ACC112 (cell line): Measurements from ENCODE around the gene TULP4.

Source experiments
- H2AFZ ChIP-seq: fragments of 200-600 bp; sonication (generic); one replicate; pipeline ENCODE4 v1.6.0; 2017; ENCODE audit warnings: antibody characterized with exemption, low read length; ENCODE audit not compliant: unreplicated experiment
- H3K27ac ChIP-seq: fragments of 200-600 bp; sonication (generic); 2 replicates; pipeline ENCODE4 v1.5.1; 2014; ENCODE audit warnings: low read depth, mild to moderate bottlenecking, antibody characterized with exemption, low read length, moderate library complexity
- H3K27me3 ChIP-seq: fragments of 200-600 bp; sonication (generic); 2 replicates; pipeline ENCODE4 v1.6.1; 2014; ENCODE audit warnings: mild to moderate bottlenecking, antibody characterized with exemption, low read length, moderate library complexity, mixed read lengths; ENCODE audit not compliant: insufficient read depth
- H3K36me3 ChIP-seq: fragments of 200-600 bp; sonication (generic); 2 replicates; pipeline ENCODE4 v1.6.1; 2016; ENCODE audit warnings: mild to moderate bottlenecking, antibody characterized with exemption, low read length, moderate library complexity, mixed read lengths; ENCODE audit not compliant: insufficient read depth
- H3K4me1 ChIP-seq: fragments of 200-600 bp; sonication (generic); one replicate; pipeline ENCODE4 v1.6.1; 2016; ENCODE audit warnings: low read length, mixed read lengths; ENCODE audit not compliant: insufficient read depth, unreplicated experiment, control insufficient read depth
- H3K4me3 ChIP-seq: fragments of 200-600 bp; sonication (generic); 2 replicates; pipeline ENCODE4 v1.5.1; 2014; ENCODE audit warnings: mild to moderate bottlenecking, low read depth, low read length
- H3K79me2 ChIP-seq: fragments of 200-600 bp; sonication (generic); one replicate; pipeline ENCODE4 v1.6.0; 2016; ENCODE audit warnings: low read length; ENCODE audit not compliant: control insufficient read depth, unreplicated experiment, insufficient read depth

Gene TULP4

DNA sequence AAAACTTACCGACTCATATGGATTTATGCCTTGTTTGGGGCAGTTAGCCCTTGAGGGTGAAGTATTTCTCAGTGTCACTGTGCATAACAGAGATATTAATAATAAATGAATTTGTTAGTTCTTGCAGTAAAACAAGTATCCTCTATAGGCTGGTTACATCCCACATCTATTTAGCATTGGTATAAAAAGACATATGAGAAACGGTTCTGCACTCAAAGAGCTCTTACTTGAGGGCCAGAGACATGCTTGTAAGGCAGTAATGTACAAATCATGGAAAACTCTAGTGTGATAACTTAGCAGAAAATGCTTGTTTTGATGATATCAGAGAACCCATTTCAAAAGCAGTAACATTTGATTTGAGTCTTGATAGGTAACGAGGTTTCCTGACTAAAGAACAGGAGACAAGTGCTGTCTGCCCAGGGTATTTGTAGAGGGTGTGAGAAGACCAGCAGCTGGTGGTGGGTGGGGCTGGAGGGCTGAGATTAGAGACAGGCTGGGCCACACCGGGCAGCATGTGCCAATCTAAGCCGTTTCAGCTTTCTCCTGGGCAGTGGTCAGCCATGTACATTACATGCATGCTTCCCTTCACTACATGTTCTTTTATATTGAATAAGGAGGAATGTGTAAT lies 46.3 kb downstream of the TULP4 start:
- Histone ChIP-seq H3K4me1 (peaks cover 2% of the 10 kb centered on the region), H3K27me3 (no peaks in the 10 kb centered on the region), H3K79me2 (peaks cover 16% of the 10 kb centered on the region), H3K36me3 (no peaks in the 10 kb centered on the region), H3K27ac (no peak overlapping the region), H2AFZ (no peak overlapping the region), H3K4me3 (no peak overlapping the region)

DNA sequence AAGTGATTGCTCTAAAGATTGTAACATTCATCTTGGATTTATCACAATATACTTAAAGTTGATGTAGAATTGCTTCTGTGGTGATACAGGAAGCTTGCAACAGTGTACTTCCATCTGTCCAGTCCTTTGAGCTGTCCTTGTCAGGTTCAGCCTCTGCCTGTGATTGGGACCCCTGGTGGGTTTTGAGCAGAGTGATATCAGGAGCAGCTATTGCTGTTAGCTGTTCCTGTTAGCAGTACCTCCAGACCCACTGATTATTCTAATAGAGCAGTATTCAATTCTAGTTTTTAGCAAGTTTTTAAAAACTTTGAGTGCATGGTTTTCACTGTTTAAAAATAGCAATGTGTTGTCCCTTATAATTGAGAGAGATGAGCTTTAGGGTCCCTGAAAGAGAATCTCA lies 48.8 kb downstream of the TULP4 start:
- Histone ChIP-seq H3K27ac (no peak overlapping the region), H3K4me1 (peaks cover 2% of the 10 kb centered on the region), H2AFZ (no peak overlapping the region), H3K27me3 (no peaks in the 10 kb centered on the region), H3K79me2 (peaks cover 16% of the 10 kb centered on the region), H3K4me3 (no peak overlapping the region), H3K36me3 (no peaks in the 10 kb centered on the region)

DNA sequence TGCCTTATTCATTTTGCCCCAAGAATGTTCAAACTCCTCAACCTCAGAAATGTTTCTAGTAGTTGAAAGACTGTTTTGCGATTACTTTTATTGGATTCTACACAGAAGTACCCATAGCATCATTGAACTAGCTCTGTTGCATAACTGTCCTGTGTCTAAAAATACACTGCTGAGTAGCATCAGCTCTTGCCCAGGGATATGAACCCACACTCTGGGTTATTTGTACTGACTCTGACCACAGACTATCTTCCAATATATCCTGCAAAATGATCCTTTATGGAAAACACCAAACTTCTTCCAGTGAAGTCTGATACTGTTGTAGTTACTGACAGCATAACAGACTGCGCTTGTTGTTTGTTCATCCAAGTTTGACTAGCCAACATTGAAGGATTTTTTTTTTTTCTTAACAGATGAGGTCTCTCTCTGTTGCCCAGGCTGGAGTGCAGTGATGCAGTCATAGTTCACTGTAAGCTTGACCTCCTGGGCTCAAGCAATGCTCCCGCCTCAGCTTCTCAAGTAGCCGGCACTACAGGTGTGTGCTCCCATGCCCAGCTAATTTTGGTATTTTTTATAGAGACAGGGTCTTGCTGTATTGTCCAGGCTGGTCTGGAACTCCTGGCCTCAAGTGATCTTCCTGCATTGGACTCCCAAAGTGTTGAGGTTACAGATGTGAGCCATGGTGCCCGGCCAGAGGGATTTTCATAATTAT lies 49.9 kb downstream of the TULP4 start:
- peaks cover 12% of the 10 kb centered on the region for H3K79me2 ChIP-seq
- no peaks in the 10 kb centered on the region for H3K27me3 ChIP-seq
- H3K4me3 ChIP-seq = no peak overlapping the region
- no peaks in the 10 kb centered on the region for H3K36me3 ChIP-seq
- no peak overlapping the region for H3K27ac ChIP-seq
- H3K4me1 ChIP-seq = peaks cover 2% of the 10 kb centered on the region
- no peak overlapping the region for H2AFZ ChIP-seq

GRCh38 chr6:158366363-158366762 lies 54.1 kb downstream of the TULP4 start:
- Histone ChIP-seq H3K27me3 (no peaks in the 10 kb centered on the region), H3K79me2 (no peaks in the 10 kb centered on the region), H3K36me3 (no peaks in the 10 kb centered on the region), H3K4me1 (peaks cover 2% of the 10 kb centered on the region), H2AFZ (no peak overlapping the region), H3K27ac (no peak overlapping the region), H3K4me3 (no peak overlapping the region)

DNA sequence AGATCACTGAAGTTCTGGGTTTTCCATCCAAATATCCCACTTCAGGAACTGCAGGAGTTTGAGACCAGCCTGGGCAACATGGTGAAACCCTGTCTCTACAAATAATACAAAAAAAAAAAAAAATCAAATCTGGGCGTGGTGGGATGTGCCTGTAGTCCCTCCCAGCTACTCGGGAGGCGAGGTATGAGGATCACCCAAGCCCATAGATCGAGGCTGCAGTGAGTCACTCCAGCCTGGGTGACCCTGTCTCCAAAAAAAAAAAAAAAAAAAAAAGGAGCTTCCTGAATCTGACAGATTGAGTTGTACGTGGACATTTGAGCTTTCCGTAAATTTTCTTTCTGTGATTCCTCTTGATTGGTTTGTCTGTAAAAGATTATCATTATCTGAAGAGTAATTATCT lies 55.6 kb downstream of the TULP4 start:
- Histone ChIP-seq H3K79me2 (no peaks in the 10 kb centered on the region), H2AFZ (no peak overlapping the region), H3K27me3 (no peaks in the 10 kb centered on the region), H3K4me3 (no peak overlapping the region), H3K27ac (no peak overlapping the region), H3K4me1 (no peaks in the 10 kb centered on the region), H3K36me3 (no peaks in the 10 kb centered on the region)

DNA sequence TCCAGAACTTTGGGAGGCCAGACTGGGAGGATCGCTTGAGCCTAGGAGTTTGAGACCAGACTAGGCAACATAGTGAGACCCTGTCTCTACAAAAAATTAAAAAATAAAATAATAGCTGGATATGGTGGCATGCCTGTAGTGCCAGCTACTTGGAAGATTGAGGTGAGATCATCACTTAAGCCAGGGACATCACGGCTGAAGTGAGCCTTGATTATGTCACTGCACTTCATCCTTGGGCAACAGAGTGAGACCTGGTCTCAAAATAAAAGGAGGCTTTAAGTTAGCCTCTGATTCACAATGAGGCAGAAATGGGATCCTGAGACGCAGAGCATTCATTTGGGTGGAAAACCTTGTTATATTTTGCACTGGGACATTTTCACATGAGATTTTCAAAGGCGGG lies 57.0 kb downstream of the TULP4 start:
- Histone ChIP-seq H3K4me1 (no peaks in the 10 kb centered on the region), H3K4me3 (no peak overlapping the region), H2AFZ (no peak overlapping the region), H3K27me3 (no peaks in the 10 kb centered on the region), H3K27ac (no peak overlapping the region), H3K36me3 (no peaks in the 10 kb centered on the region), H3K79me2 (no peaks in the 10 kb centered on the region)

- Histone ChIP-seq H3K4me1 (no peaks in the 10 kb centered on the region), H3K27ac (no peak overlapping the region), H3K4me3 (no peak overlapping the region), H3K27me3 (no peaks in the 10 kb centered on the region), H3K79me2 (no peaks in the 10 kb centered on the region), H2AFZ (no peak overlapping the region), H3K36me3 (no peaks in the 10 kb centered on the region)
These were observed 58.5 kb downstream of the TULP4 start for GRCh38 chr6:158370805-158371204.

GRCh38 chr6:158371261-158371660 lies 59.0 kb downstream of the TULP4 start:
- Histone ChIP-seq H2AFZ (no peak overlapping the region), H3K4me3 (no peak overlapping the region), H3K27me3 (no peaks in the 10 kb centered on the region), H3K36me3 (no peaks in the 10 kb centered on the region), H3K79me2 (no peaks in the 10 kb centered on the region), H3K4me1 (no peaks in the 10 kb centered on the region), H3K27ac (no peak overlapping the region)

DNA sequence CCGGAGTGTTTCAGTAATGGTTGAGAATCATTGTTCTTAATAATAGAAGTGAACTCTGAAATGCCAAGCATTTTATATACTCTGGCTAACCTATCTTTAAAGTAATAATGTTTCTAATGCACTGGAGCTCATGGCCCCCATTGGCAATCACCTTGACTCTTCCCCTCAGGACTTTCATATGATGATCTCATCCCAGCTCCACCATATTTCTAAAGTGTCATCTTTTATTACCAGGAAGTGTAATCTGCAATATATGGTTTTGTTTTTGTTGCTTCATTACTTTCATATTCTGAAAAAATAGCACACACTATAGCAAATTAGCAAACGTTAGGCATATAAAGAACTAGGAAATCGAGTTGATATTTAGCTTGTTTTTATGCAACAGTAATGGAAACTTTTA lies 60.3 kb downstream of the TULP4 start:
- H3K79me2 ChIP-seq = no peaks in the 10 kb centered on the region
- no peaks in the 10 kb centered on the region for H3K36me3 ChIP-seq
- no peaks in the 10 kb centered on the region for H3K27me3 ChIP-seq
- H3K4me3 ChIP-seq = no peak overlapping the region
- H2AFZ ChIP-seq = no peak overlapping the region
- H3K4me1 ChIP-seq = no peaks in the 10 kb centered on the region
- no peak overlapping the region for H3K27ac ChIP-seq

GRCh38 chr6:158373214-158373613 lies 60.9 kb downstream of the TULP4 start:
- no peaks in the 10 kb centered on the region for H3K79me2 ChIP-seq
- H3K27ac ChIP-seq = no peak overlapping the region
- H3K4me3 ChIP-seq = no peak overlapping the region
- no peaks in the 10 kb centered on the region for H3K36me3 ChIP-seq
- H3K27me3 ChIP-seq = no peaks in the 10 kb centered on the region
- H2AFZ ChIP-seq = no peak overlapping the region
- no peaks in the 10 kb centered on the region for H3K4me1 ChIP-seq

DNA sequence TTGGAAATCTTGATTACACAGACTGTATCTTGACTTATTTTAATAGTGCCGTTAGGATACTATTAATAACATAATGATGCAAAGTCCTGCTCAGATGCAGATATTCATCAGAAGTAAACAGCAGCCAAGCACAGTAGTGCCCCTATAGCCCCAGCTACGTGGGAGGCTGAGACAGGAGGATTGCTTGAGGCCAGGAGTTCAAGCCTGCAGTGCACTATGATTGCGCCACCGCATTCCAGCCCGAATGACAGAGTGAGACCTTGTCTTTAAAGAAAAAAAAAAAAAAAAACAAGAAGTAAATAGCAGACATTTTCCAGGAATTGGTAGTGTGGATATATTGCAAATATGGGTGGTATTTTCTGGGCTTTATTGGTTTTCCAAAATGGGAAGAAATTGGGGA lies 61.8 kb downstream of the TULP4 start:
- Histone ChIP-seq H3K4me1 (no peaks in the 10 kb centered on the region), H3K36me3 (no peaks in the 10 kb centered on the region), H3K4me3 (no peak overlapping the region), H3K79me2 (no peaks in the 10 kb centered on the region), H2AFZ (no peak overlapping the region), H3K27ac (no peak overlapping the region), H3K27me3 (no peaks in the 10 kb centered on the region)
